ENCODE measurements around the gene RNF144A. TPM values are rescaled to one million over a fixed set of nuclear protein-coding genes. Genes with fewer than 3 reads are reported as not detected.

RNF144A gene
- total and polyA plus RNA-seq, 10 of the 15 experiments (the other 5 are each of a cell fraction or from before 2014, with no cell fraction given): 0.02 to 12.1 (median 0.48) TPM; not detected in 1

GRCh38 chr2:7070483-7070882, 153.3 kb downstream of the RNF144A start (continued):
- TF ChIP-seq ESRRA (IDR thresholded peaks at IDR 0.05; ENCODE audit: low read length): no peak

GRCh38 chr2:7071154-7071553, 153.9 kb downstream of the RNF144A start:
- Histone ChIP-seq H3K9ac (ENCODE audit: control insufficient read depth, insufficient read depth, low read length) (no peak overlapping the region), H3K36me3 (ENCODE audit: control insufficient read depth in 2 of 2, insufficient read depth in 2 of 2, low read length in 1 of 2) (no peaks in the 10 kb centered on the region), H3K27ac (ENCODE audit: control insufficient read depth, insufficient read depth) (no peak overlapping the region), H2AFZ (ENCODE audit: control insufficient read depth, low read depth, low read length) (no peak overlapping the region), H3K27me3 (replicated peaks in 1 of 2; ENCODE audit: control insufficient read depth in 2 of 2, insufficient read depth in 2 of 2, low read length in 1 of 2) (no peaks in the 10 kb centered on the region), H4K20me1 (ENCODE audit: control insufficient read depth, insufficient read depth) (no peaks in the 10 kb centered on the region), H3K9me3 (replicated peaks; ENCODE audit: control insufficient read depth, insufficient read depth, low read length) (no peaks in the 10 kb centered on the region), H3K4me2 (ENCODE audit: control insufficient read depth, insufficient read depth) (no peak overlapping the region), H3K79me2 (ENCODE audit: control insufficient read depth, insufficient read depth, low read length) (no peaks in the 10 kb centered on the region), H3K4me3 (no peak overlapping the region), H3K4me1 (ENCODE audit: control insufficient read depth, insufficient read depth, low read length) (no peaks in the 10 kb centered on the region)
- POLR2A ChIA-PET: no interaction called here
- WGBS (ENCODE audit: insufficient coverage, insufficient replicate concordance, low lambda C conversion rate, missing lambda C conversion rate): 38% methylated on average over 6 of the region's 6 CpGs
- no peak for DNase-seq (ENCODE audit: low read depth, low spot score)
- BruUV-seq (replicated peaks): no TSS peak
- no peak for FAIRE-seq
- SMC1A ChIA-PET (ENCODE audit: uncharacterized antibody, unreplicated experiment): interaction anchor here (1.6 to 3.3 kb wide), 2 partner anchors 14 to 174 kb away, joined by 5 to 12 read pairs; no protein-coding TSS in a partner anchor
- RAD21 ChIA-PET (ENCODE audit: unreplicated experiment): interaction anchor here (1.0 kb wide), 1 partner anchor 13 kb away, joined by 3 read pairs; no protein-coding TSS in a partner anchor
- in situ Hi-C loops (cut with MboI) (no loop called here), intact Hi-C loops (cut with micrococcal nuclease; ENCODE audit: unreplicated experiment) (no loop called here)
- CTCF ChIA-PET: interaction anchor here (1.3 to 2.8 kb wide), 2 partner anchors 12 kb away, joined by 5 to 9 read pairs; no protein-coding TSS in a partner anchor
- TF ChIP-seq ZNF207 (IDR thresholded peaks at IDR 0.05; ENCODE audit: borderline replicate concordance): no peak
- TF ChIP-seq RB1 (IDR thresholded peaks at IDR 0.05; ENCODE audit: borderline replicate concordance): no peak
- TF ChIP-seq ZBTB40 (IDR thresholded peaks at IDR 0.05; ENCODE audit: borderline replicate concordance): no peak
- TF ChIP-seq RELA (IDR thresholded peaks at IDR 0.05; ENCODE audit: borderline replicate concordance, partially characterized antibody): no peak
- TF ChIP-seq RAD51 (IDR thresholded peaks at IDR 0.05): no peak
- no peak for TF ChIP-seq MEF2B (IDR thresholded peaks at IDR 0.05; ENCODE audit: partially characterized antibody, poor library complexity, severe bottlenecking)
- TF ChIP-seq MLLT1 (IDR thresholded peaks at IDR 0.05): no peak
- TF ChIP-seq POLR2A (IDR thresholded peaks at IDR 0.05; ENCODE audit: low read depth, low read length): no peak
- no peak for TF ChIP-seq NFYA (IDR thresholded peaks at IDR 0.05; ENCODE audit: borderline replicate concordance, low read depth, low read length)
- no peak for TF ChIP-seq TARDBP (IDR thresholded peaks at IDR 0.05; ENCODE audit: borderline replicate concordance)
- TF ChIP-seq SP1 (IDR thresholded peaks at IDR 0.05; ENCODE audit: low read depth, low read length): no peak
- ATAC-seq: no peak
